NCI-H82 treated with DMSO at 0.1 percent for 48 hours (cell line): Measurements from ENCODE around the gene HOXD10.

Source experiments
- DNase-seq: peaks from one replicate; lab custom pipeline; 2025; ENCODE audit not compliant: unreplicated experiment; lab: John Stamatoyannopoulos, UW

The HOXD10 gene

GRCh38 chr2:176115883-176116813 lies at the start of gene HOXD10:
Gene HOXD10, plus strand, starts transcription at chr2:176116778. Its CDS starts 56 bp downstream, at chr2:176116834.
- DNase-seq, result no peak

- DNase-seq, result no peak
These were observed 48.8 kb upstream of the HOXD10 start for GRCh38 chr2:176067589-176068418.

- DNase-seq, result no peak
These were observed 48.2 kb upstream of the HOXD10 start for GRCh38 chr2:176068419-176068832.

GRCh38 chr2:176071330-176072291 lies 45.0 kb upstream of the HOXD10 start:
- no peak for DNase-seq

GRCh38 chr2:176072292-176072669 lies 44.3 kb upstream of the HOXD10 start:
- DNase-seq, result no peak

GRCh38 chr2:176072951-176073904 lies 43.4 kb upstream of the HOXD10 start:
- peak; percentile 71 for DNase-seq

GRCh38 chr2:176074919-176075425 lies 41.6 kb upstream of the HOXD10 start:
- DNase-seq, result no peak

GRCh38 chr2:176075481-176075880 lies 41.1 kb upstream of the HOXD10 start:
- DNase-seq, result peak; percentile 68

- DNase-seq, result no peak
These were observed 40.5 kb upstream of the HOXD10 start for GRCh38 chr2:176076063-176076462.

- DNase-seq, result peak; percentile 44
These were observed 39.8 kb upstream of the HOXD10 start for GRCh38 chr2:176076796-176077195.

- peak; percentile 84 for DNase-seq
These were observed 37.9 kb upstream of the HOXD10 start for GRCh38 chr2:176078541-176079284.

- peak; percentile 80 for DNase-seq
These were observed 37.2 kb upstream of the HOXD10 start for GRCh38 chr2:176079285-176079830.

GRCh38 chr2:176079831-176080539 lies 36.6 kb upstream of the HOXD10 start:
- DNase-seq, result peak; percentile 83

GRCh38 chr2:176080540-176081375 lies 35.8 kb upstream of the HOXD10 start:
- DNase-seq, result no peak

- no peak for DNase-seq
These were observed 35.2 kb upstream of the HOXD10 start for GRCh38 chr2:176081376-176081836.

- no peak for DNase-seq
These were observed 34.6 kb upstream of the HOXD10 start for GRCh38 chr2:176081837-176082524.
